DMS153 treated with DMSO at 0.1 percent for 48 hours (cell line): ENCODE results near the gene OR9A2.

Experiments
- DNase-seq: peaks from one replicate; lab custom pipeline; 2025; ENCODE audit not compliant: unreplicated experiment; lab: John Stamatoyannopoulos, UW

OR9A2 gene

GRCh38 chr7:143027032-143027431 lies at the start of gene OR9A2:
Gene OR9A2 (minus strand): TSS chr7:143027132. CDS start chr7:143027132, 0 bp downstream.
- no peak for DNase-seq

DNA sequence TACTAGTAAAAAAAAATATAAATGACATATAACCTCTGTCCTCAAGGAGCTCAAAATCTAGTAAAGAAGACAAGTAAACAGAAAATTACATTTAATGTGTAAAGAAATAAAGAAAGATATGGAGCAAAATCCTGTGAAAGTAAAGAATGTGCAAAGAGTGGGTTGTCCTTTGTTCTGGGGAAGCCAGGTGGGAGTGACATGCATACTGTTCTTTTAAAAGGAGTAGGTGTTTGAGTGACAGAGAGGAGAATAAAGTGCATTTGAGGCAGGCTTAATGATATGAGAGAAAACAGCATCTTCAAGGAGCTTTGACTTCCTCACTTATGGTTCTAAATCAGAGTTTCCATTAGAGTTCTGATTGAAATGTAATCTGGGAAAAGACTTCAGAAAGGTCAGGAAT lies 47.2 kb upstream of the OR9A2 start:
- DNase-seq: no peak

GRCh38 chr7:143073556-143073955 lies 46.6 kb upstream of the OR9A2 start:
- DNase-seq: no peak

DNA sequence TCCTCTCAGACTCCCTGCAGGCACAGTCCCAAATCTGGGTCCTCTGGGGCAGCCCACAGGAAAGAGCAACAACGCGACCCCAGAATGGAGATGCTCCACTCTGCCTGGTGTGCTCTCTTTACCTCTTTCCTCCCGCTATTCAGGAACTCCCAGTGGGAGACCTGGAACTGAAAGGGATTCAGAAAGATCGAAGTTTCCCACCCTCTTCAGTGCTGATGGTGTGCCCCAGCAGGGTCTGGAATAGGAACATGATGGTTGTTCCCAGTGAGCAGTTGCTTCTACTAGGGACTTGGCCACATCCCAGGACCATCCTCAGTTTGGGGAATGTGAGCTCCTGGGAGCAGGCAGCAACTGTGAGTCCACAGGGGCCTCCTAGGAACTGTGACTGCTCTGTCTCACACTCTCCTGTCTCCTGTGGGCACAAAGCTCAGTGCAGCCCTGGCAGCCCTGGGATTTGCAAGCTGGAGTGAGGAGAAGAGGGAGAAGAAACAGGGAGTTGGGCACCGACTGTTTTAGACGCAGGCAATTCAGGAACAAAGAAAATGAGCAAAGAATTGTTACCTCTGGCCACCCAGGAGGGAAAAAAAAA lies 43.1 kb upstream of the OR9A2 start:
- DNase-seq: no peak

GRCh38 chr7:143068446-143068845 lies 41.5 kb upstream of the OR9A2 start:
- no peak for DNase-seq

DNA sequence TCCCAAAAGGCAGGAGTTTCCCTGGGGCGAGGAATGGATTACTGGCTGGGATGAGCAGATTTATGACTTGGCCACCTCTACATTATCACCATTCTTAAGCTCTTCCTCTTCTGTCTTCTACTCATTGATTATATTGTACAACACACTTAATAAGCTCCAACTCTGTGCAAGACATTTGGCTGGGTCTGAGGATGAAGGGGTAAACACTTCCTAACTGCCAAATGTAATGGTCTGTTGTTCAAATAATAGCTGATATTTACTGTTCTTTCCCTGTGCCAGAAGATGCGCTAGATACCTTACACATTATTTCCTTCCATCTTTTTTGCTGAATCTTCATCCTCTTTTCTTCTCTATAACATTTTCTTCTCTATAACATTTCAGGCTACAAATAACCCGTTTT lies 36.8 kb upstream of the OR9A2 start:
- DNase-seq: no peak

DNA sequence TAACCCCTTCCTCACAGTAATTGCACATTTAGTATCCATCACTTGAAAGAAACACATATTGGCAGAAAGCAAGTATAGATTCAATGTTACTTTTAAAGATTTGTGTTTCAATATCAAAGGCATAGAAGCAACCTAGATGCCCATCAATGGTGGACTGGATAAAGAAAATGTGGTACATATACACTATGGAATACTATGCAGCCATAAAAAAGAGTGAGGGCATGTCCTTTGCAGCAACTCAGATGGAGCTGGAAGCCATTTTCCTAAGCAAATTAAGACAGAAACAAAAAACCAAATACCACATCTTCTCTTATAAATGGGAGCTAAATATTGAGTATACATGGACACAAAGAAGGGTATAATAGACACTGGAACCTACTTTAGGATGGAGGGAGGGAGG lies 28.8 kb upstream of the OR9A2 start:
- DNase-seq: no peak

DNA sequence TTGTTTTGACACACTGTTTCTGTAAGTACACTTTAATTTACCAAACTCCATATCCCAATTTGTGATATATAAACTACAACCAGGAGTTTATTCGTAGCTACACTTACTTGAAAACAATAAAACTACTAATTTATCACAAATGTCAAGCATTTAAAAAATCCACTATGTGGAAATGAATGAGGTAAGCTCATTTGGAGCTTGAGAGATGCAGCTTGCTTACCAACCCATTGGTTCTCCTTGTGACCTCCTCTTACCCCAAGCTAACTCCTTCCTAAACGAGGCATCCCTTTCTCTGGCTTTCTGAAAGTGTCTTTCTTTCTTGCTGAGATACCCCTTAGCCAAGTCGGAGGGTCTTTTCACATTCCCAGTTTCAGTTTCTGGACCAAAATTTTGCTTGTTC lies 27.7 kb upstream of the OR9A2 start:
- DNase-seq: no peak

- DNase-seq: no peak
These were observed 25.1 kb upstream of the OR9A2 start, which contains the start of gene OR6V1 for GRCh38 chr7:143052041-143052440. Gene OR6V1 (plus strand): TSS chr7:143052341. CDS start chr7:143052341, 0 bp downstream.

DNA sequence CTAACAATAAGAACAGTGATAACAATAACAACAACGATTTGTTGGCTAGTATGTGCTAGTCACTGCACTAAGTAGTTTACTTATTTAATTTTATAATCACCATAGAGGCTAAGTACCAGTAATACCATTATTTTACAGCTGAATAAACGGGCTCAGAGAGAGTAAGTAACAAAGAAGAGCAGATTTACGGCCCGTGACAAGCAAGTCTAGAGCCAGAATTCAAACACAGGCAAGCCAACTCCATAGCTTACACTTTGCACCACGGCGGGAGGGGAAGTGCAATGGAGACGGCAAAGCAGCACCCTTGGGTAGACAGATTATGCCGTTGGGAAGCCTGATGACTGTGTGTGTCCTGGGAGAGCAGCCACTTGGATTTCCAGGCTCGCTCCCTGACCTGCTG lies 24.0 kb upstream of the OR9A2 start:
- no peak for DNase-seq

DNA sequence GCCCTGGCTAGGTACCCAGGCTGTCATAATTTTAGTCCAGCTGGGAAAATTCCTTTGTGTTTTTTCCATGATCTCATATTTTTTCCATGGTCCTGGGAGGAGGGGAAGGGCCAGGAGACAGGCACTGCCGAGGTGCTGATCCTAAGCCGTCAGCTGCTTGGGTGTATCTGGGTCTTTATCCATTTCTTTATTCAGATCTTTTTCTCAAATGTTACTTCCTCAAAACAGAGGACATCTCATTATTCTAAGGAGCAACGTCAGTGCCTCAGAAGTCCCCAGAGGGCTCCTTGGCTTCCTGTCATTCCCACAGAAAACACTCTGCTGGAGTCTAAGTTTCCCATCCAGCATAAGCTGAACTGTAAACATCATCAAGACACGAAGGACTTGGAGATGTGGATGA lies 22.4 kb upstream of the OR9A2 start:
- DNase-seq: no peak

DNA sequence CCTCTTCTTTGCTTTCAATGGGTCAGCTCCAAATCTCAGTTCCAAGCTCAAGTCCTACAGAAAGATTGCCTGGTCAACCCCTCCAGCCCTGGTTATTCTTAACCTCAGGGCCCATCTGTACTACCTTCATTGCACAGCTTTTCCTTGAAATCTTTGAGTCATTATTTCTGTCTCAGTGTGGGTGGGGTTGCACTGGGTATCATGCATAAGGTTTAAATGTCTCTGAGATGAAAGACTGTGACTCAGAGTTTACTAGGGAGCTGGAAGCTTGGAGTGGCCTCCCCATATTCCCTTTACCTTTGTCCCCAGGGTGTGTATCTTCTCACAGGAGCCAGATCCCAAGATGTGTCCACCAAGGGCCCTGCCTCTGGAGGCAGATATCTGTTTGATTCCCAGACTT lies 21.9 kb upstream of the OR9A2 start:
- no peak for DNase-seq

DNA sequence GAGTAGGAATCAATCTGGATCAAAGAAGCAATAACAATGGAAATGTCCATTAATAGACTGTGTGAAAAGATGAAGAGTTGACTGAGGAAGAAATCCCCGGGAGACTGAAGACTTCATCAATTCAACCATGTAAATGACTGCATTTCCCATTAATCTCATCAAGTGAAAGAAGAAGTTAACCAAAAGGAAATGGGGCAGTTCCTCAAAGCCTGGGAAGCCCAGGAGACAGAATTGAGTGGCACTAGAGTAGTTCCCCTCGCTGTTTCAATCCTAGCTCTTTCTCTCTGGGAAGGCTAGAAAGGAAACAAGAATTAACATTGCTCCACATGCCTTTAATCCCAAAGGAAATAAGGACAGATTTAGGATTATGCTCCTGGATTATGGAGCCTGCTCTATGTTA lies 20.4 kb upstream of the OR9A2 start:
- DNase-seq: no peak

- DNase-seq: no peak
These were observed 19.5 kb upstream of the OR9A2 start for GRCh38 chr7:143046426-143046851.

DNA sequence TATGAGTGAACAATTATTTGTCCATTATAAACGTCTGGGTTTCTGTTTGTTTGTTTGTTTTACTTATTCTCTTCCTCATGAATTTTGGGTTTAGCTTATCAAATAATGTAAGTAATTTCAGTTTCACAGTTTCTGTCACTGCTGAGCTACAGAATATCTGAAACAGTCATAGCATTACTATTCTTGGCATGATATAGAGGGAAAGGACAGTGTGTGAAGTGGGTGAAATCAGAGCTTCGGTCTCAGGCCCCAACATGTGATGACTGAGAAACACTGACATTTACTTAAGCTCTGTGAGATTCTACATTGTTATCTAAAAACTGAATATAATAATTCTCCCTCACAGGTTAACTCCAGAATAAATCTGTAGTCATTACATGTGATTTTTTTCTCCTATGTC lies 16.5 kb upstream of the OR9A2 start:
- no peak for DNase-seq

GRCh38 chr7:143042790-143043271 lies 15.9 kb upstream of the OR9A2 start:
- DNase-seq: no peak

- no peak for DNase-seq
These were observed 15.3 kb upstream of the OR9A2 start for GRCh38 chr7:143042159-143042789.

DNA sequence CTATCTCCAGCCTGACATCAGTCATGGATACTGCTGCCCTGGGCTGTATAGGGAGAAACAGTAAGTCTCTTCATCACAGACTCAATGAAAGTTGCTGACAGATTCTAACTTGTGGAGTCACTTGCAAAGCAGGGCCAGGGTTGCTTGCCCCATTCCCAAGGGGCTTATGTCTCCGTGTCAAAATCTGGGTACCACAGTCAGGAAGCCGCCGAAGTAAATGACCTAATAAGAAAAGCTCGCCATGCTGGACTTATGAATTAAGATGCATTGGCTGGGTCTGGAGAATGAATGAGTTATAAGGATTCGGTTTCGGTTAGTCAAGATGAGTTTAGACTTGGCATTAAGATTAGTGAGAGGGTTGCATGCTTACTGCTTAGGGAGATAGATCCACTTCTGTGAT lies 14.4 kb upstream of the OR9A2 start:
- no peak for DNase-seq

DNA sequence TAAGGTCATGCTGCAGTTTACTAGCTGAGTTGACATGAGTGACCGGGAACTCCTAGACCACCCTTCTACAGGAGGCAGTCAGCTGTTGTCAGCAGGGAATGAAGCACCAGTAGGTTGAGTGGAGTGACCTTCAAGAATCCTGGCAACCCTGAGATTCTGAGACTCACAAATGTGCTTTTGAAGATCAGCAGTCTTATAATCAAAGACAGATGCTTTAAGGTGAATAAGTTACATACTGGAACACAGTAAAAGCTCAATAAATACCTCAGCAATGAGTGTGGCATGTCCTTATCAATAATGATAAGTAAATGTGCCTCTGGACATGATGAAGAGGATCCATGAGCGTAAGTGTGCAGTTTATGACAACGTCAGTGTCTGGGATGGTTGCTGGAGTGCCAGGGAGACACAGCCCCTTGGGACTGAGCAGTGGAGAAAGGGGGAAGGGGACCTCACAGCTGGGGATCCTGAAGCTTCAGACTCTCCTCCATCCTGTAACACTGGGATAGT lies 13.3 kb upstream of the OR9A2 start:
- DNase-seq: no peak

DNA sequence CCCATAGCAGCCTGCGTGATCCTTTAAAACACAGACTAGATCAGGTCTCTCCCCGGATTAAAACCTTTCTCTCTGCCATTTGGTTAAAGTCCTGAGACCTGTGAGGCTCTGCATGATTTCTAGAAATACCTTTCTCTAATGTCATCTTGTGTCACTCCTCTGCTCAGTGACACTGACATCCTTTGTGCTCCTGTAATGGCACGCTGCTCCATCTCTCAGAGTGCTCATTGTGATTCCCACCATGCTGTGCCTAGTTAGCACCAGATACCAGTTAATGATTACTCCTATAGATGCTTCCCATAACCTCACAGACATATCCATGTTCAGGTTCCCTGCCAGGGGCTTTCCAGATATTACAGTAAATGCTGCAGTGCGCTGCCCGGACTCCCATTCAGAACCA lies 11.7 kb upstream of the OR9A2 start:
- DNase-seq: no peak

DNA sequence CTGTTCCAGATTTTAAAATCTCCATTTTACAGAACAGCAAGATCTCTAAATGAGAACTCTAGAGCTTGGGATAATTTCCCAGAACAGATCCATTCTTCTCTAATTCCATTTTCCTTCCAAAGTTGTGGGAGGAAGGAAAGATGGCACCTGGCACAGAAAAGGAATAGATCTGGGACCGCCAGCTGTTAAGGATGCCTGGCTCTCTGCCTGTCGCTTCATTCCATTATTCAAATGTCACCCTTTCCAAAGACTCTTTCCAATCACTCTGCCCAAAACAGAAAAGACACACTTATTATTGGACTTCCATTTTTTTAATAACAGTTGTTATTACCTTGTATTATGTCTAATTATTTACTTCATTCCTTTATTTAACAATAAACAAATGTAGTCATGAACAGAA lies 751 bp upstream of the OR9A2 start:
- no peak for DNase-seq

DNA sequence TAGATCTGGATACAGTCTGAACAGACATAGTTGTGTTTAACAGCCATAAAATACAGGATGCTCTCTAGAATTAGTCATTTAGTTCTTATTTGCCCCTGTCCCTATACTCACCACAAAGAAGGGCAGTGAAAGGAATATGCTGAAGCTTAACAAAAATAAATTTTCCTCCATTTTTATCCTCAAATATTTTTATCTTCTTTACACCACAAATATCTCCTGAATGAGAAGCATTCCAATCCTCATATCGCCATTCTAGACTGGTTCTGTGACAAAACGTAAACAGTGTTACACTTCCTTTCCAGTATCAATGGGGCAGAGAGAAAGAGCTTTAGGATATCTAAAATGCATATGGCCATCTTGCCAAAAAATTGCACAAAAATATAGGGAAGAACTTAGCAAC lies 1.6 kb downstream of the OR9A2 start:
- DNase-seq: no peak

- DNase-seq: no peak
These were observed 3.9 kb downstream of the OR9A2 start for GRCh38 chr7:143023047-143023446.
